WI38 (cell line): ENCODE results near the gene FRMD5.
"Not testable (repeated sequence)": the region's sequence is repeated elsewhere in the genome, so short reads cannot be mapped to it uniquely, and the experiment has no call there.

Experiments used
- H3K4me3 ChIP-seq: 2 replicates; pipeline ENCODE4 v1.5.1; 2011; ENCODE audit warnings: low read depth, mild to moderate bottlenecking, control low read depth, low read length
- CTCF ChIP-seq: IDR thresholded peaks from 2 replicates; pipeline ENCODE4 v1.5.1; 2012; ENCODE audit warnings: low read depth, mild to moderate bottlenecking, control low read depth, low read length

The FRMD5 gene

GRCh38 chr15:44010089-44010488 lies 185.0 kb downstream of the FRMD5 start:
- no peak overlapping the region for H3K4me3 ChIP-seq

GRCh38 chr15:44009038-44009437 lies 186.0 kb downstream of the FRMD5 start:
- no peak overlapping the region for H3K4me3 ChIP-seq
- TF ChIP-seq CTCF: no peak

More at GRCh38 chr15:44010089-44010488, 185.0 kb downstream of the FRMD5 start:
- no peak for TF ChIP-seq CTCF

GRCh38 chr15:44000248-44000647 lies 194.8 kb downstream of the FRMD5 start:
- H3K4me3 ChIP-seq: not testable (repeated sequence)

- no peak for TF ChIP-seq CTCF
- H3K4me3 ChIP-seq: no peak overlapping the region
Measured at GRCh38 chr15:43998607-43999006, 196.5 kb downstream of the FRMD5 start.

- no peak overlapping the region for H3K4me3 ChIP-seq
- TF ChIP-seq CTCF: no peak
Measured at GRCh38 chr15:43991206-43991605, 203.9 kb downstream of the FRMD5 start.

- no peak for TF ChIP-seq CTCF
- no peak overlapping the region for H3K4me3 ChIP-seq
Measured at GRCh38 chr15:43989938-43990337, 205.1 kb downstream of the FRMD5 start.

GRCh38 chr15:43988900-43989299 lies 206.2 kb downstream of the FRMD5 start:
- TF ChIP-seq CTCF: no peak
- no peak overlapping the region for H3K4me3 ChIP-seq

GRCh38 chr15:43987924-43988323 lies 207.1 kb downstream of the FRMD5 start:
- TF ChIP-seq CTCF: no peak
- no peak overlapping the region for H3K4me3 ChIP-seq
